Measurements from ENCODE around the gene RASGRF2.

DNA sequence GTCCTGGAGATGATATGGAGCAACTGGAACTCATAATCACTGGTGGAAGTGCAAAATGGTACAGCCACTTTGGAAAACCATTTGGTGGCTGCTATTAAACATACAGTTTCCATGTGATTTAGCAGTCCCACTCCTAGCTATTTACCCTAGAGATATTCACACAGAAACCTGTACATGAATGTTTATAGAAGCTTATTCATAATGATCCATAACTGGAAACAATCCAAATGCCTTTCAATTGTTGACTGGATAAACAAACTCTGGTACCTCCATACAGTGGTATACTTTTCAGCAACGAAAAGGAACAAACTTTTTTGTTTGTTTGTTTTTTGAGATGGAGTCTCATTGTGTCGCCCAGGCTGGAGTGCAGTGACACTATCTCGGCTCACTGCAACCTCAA is 47.7 kb upstream of the RASGRF2 start:
- TF ChIP-seq POLR2A (IDR thresholded peaks at IDR 0.05; ENCODE audit: low read depth, low read length), result no peak
- TF ChIP-seq TAF1 (IDR thresholded peaks at IDR 0.05; ENCODE audit: borderline replicate concordance, low read depth, low read length), result no peak
